HG02884 (cell line): ENCODE measurements around the gene TMEM158.

Source experiments
- ATAC-seq: cut with Tn5 transposase; IDR thresholded peaks from one replicate; pipeline ENCODE4 v1.9.1; 2021; ENCODE audit warnings: mild to moderate bottlenecking, moderate library complexity; ENCODE audit not compliant: unreplicated experiment

TMEM158 gene

DNA sequence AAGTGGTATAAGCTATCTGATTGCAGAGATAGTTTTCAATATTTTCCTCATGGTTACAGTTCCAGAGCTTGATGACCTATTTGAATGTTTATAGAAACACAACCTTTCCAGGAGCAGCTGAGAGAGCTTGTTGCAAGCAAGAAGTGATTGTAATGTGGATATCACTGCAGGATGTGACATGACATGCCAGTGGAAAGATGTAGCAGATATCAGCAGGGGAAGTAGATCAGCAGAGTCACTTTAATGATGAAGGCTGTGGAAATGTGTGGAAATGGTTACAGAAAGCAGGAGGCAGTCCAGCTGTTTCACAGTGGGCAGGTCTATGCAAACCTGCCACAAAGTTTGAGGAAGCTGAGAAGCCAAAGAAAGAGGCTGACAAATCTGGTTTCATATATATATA, 21.0 kb downstream of the TMEM158 start:
- no peak for ATAC-seq

DNA sequence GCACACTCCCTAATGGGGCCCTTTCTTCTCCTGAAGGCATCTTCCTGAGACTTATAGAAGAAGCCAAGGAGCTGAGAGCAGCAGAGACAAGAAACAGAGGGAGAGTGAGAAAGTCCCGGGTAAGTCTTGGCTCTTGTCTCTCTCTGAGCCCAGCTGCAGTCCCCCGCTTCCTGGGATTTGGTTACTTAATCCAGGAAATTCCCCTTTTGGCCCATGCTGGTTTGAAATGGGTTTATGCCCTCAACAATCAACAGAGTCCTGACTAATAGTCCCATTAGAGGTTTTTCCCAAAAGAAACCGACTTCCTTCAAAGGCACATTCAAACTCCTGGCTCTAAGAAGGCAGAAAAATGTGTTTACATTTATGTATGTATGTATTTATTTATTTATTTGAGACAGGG, 22.0 kb downstream of the TMEM158 start:
- ATAC-seq: no peak

DNA sequence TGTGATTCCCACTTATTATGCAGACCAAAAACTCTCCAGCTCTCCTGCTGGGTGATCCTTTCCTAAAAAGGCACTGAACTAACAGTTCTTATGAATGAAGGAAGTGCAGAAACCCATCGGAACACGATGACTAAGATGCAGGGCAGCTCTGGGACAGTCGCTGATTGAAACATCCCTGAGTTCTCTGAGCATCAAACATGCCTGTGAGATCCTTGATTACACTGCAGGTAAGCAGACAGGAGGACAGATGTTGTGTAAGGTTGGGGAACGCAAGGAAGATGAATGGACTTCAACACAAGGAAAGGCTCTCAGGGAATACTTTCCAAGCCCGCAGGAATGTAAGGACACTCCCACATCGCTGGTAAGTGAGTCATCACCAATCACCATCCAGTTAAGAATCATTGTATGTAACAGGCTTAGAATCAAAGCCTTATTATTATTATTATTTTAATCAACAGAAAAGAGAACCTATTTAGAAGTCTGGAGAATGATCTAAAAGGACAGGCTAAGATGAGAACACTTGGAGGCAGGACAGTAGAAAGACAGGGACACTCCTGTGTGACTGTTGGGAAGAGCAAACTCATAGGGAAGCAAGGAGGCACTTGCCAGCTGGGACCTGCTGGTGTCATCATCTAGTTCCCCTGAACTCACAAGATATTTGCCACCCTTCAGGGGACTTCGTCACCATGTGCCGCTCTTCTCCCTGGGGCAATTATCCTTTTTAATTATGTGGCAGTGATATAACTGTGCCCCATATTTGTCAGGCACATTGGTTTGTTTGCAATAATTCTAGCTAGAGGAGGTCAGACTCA, 26.0 kb downstream of the TMEM158 start:
- ATAC-seq: no peak

DNA sequence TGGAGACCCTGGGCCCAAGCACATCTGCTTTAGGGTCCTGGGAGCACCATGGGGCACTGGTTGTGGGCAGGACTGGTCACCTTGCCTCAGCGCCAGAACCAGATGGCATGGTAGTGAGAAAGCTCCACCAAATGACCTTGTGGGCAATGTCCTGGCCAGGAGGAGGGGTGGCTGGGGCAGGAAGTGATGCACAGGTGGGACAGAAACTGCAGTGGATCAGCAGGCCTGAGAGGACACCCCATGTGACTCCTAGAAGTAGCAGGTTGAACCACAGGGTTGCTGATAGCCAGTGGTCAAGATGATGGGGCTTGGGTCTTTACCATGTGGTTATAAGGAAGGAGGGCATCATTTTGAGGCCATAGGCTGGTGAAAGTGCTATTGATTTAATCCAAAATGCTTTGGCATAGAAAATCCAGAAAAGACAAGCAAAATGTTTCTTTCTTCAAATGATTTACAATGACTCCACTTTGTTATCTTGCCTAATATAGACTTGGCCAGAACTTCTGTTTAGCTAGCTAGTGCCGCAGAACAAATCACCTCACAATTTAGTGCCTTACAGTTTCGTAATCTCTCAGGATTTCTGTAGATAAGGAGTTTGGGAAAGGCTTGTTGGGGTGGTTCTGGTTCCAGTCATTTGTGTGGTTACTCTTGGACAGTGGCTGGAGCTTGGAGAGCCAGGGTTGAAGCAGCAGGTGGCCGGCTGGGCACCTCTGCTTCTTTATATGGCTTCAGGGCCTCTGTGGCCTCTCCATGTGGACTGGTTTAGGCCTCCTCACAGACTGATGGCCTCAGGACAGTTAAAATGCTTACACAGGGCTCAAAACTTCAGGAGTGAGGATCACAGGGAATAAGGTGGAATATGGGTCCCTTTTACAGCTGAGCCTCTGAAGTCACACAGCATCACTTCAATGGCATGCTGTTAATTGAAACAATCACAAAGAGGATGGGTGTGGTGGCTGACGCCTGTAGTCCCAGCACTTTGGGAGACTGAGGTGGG, 27.5 kb downstream of the TMEM158 start:
- ATAC-seq: no peak

DNA sequence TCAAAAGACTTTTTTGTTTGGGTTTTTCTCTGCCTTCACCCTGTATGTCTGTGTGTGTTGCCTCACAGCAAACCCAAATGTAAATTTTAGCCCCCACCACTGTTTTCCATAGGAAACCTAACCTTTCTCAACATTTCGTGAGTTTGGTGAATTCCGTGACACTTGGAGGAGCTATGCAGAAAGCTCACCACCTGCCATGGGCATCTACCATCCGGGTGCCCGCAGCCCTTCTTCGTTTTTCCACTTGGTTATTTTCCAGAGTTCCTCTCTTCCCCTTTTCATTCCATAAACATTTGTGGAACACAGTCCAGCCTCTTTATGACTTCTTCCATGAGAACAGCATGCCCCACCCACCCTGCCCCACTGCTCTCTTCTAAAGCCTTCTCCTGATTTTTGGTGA, 31.3 kb downstream of the TMEM158 start:
- ATAC-seq: no peak

DNA sequence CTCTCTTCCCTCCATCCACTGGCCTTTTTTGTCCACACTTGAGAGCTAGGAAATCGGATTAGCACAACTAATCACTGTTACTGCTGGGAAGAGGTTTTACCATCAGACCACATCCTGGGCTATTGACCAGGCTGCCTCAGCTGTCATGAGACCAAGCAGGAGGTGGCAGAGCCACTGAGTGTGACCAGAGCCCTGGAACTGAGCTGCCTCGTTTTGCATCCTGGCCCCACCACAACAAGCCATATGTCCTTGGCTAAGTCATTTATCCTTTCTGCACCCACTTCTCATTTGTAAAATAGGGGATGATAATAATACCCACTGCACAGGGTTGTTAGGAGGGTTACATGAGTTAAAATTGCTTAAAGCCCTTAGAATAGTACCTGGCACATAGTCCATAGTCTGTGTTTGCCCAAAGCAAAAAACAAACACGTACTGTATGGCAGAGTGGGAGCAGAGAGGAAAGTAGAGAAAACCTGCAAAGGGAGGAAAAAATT, 34.1 kb downstream of the TMEM158 start:
- no peak for ATAC-seq

DNA sequence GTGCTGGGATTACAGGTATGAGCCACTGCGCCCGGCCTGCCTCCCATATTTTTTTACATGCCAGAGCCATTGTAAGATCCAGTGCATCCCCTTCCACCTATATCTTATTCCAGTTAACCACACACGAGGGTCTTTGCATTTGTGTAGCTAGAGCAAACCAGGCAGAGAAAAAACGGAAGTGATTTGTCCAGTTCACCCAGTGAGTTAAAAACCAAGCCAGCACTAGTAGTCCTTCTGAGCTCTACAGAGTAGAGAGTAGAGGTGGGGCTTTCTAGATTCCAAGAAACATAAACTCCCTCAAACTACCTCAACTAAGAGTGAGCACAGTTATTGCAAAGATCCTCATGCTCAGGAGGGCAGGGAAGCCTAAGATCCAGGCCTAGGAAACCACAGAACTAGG, 34.7 kb downstream of the TMEM158 start:
- no peak for ATAC-seq

DNA sequence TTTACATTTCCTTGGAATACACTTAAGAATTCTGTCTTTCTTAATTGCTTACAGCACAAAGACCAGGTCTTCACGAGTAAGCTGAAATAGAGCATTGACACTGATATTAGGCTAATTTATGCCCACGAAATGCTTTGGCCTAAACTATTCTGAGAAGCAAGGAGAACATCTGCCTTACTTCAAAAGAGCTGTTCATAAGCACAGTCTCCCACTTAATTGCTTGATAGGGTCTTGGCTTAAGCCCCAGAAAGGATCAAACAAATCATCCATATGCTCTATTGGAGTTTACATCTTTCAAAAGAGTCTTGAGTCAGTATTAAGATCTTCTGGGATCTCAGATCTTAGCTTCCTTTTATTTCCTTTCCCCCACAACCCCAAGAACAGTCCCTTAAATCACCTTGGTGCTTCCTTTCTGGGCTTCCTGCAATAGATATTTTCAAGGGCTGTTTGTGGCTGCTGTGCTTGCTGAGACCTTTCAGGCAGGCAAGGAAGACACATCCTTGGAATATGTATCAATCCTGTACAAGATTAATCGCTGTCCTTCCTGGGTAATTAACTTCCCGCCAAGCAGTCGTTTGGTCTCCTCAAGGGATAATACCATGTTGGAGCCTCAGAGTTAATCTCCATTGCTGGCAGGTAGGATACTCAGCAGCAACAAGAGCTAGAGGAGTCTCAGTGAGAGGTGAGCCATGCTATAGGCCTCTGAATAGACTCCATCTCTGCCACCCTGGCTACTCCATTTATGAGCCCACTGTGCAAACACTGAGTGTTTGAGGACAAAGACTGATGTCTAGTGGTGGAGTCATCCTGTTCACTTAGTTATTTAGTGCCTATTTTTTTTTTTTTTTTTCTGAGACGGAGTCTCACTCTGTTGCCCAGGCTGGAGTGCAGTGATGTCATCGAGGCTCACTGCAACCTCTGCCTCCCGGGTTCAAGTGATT, 37.1 kb downstream of the TMEM158 start:
- no peak for ATAC-seq

DNA sequence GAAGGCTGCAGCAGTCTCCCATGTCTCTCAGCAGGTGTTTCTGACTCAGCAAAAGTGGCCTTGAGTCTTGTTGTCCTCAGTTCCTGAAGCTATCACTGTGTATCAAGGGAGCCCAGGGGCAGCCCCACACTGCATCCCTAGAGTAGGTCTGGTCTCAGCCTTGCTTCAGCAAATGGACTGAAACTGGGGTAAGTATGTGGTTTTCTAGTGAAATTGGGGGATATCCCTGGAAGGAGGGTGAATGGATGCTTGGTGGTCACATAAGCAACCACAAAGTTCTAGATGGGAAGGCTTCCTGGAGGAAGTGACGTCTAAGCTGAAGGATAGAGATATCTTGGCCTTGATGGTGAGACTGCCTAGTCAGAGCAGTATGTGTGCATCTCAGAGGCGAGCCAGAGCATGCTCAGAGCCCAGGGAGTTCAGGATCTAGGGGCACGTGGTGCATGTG, 38.4 kb downstream of the TMEM158 start:
- ATAC-seq: no peak

DNA sequence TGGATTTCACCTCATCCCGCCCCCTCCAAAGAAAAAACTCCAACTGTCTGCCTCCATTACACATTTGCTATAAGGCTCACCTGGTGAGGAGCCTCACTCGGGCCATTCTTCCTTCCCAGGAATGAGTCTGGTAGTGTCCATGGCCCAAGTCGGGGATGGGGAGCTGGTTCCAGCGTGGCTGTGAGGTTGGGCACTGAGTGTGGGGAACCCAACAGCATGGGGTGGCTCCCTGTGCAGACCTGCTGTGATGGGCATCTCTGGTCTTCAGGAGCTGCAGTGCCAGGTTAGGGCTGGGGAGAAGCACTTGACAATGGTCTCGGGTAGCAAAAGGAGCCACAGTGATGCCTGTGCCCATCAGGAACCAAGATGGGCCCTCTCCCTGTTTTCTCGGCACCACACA, 39.2 kb downstream of the TMEM158 start:
- ATAC-seq: no peak

DNA sequence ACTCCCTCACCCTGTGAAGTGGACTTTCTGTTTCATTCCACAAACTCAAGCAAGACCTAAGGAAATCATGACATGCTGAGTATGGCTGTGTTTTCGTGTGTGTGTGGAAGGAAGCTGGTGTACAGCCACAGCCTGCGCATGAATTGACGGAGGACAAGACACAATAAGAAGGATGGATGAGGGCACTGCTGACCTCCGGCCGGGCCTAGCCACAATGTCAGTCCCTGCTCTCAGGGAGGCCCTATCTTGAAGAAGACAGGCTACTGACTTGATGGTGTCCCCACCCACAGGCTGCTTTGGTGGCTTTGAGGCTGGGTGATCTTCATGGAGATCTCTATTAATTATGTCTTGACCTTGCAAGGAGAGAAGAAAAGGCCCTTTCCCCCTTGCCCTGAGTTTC, 40.6 kb downstream of the TMEM158 start:
- no peak for ATAC-seq

DNA sequence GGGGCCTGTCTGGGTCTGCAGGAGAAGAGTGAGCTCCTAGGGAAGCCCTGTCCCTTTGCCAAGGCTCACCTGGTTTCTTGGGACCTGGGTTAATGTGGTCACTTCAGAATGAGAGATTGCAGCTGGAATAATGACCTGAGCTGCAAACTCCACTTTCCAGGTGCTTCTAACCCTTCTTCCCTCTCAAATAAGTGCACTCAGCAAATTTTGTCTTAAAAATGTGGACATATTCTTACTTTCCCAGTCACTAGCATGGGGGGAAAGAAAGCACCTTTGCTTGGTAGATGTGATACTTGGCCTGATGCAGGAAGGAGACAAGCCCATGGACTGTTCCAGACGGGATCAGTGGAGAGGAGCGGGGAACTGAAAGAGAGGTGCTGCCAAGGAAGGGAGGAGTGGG, 41.0 kb downstream of the TMEM158 start:
- ATAC-seq: no peak

DNA sequence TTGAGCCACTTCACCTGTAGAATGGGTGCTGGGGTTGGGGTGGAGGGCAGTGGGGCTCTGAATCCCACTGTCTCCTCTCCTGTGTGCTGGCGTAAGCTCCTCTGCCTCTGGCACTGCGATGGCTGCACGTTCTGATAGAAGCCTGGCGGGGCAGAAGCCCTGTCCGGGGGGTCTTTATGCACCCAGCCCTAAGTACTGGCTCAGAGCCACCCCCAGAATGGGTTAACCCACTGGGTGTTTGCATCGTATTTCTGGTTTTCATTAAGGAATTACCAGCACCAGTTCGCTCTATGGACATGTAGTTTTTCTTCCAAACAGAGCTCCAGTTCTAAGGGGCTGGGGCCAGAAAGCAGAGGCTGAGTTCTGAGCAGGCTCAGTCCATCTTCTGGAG, 42.2 kb downstream of the TMEM158 start:
- no peak for ATAC-seq

DNA sequence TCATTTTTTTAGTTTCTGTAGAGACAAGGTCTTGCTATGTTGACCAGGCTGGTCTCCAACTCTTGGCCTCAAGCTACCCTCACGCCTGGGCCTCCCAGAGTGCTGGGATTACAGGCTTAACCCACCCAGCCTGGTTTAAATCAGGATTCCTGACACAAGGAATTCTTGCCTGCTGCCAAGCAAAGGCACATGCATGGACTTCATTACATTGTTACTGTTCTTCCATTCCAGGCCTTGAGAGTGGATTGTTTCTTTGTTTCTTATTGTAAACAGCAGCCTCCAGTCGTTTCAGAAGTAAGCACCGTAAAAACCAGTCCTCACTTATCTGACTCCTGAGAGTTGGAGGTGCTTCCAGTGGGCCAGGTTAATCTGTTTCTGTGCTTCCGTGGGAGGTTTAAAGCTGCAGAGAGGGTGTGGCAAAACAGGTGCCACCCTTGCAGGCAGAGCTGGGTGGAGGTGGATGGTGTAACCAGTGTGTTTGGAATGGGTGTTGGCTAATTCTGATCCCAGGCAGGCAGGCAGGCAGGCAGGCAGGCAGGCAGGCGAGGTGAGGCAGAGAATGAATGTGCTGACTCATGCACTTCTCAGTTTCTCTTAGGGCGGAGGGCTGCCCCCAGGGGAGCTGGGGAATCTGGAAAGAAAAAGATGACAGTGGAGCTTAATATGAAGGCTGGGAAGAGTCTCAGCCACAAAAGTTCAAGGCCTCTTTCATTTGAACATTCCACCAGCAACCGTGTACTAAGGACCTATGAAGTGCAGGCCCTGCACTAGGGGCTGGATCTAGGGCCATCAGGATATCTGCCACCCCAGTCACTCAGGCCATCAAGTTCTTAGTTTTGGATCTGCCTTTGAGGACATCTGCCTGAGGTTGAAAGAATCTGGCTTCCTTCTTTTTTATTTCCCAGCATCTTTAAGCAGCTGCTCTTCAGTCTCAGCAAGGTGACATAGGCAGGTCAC, 42.9 kb downstream of the TMEM158 start:
- no peak for ATAC-seq

DNA sequence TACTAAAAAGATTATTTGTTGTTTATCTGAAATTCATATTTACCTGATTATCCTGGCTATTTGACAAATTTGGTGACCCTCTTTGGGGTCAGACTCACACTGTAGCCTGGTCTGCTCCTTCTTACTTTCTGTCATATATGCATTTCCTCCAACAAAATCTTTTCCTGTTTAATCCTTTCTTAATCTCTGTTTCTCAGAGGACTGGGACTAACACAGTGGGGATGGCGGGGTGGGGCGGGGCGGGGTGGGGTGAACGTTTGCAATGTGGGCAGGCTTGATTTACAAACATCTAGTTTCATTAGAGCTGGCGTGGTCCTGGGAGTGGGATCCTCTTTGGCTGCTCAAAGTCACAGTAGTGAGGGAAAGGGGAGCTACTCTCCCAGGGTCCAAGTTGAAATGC, 44.6 kb downstream of the TMEM158 start:
- ATAC-seq: no peak

DNA sequence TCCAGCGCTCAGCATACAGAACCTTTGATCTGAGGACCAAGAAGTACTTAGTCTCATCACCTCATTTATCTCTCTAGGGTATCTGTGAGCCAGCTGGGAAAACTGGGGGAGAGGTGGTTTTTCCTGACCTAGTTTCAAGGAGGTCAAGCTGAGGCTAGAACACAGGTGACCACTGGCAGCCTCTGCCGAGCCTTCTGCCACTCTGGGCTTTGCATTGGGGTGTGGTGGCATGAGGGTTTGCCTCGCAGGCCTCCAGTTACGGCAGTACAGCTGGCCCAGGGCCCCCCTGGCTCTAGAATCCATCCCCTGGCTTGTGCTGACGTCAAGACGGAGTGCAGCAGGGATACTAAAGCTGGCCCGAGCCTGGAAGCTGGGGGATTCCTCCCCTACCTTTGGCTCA, 45.2 kb downstream of the TMEM158 start:
- ATAC-seq: no peak

DNA sequence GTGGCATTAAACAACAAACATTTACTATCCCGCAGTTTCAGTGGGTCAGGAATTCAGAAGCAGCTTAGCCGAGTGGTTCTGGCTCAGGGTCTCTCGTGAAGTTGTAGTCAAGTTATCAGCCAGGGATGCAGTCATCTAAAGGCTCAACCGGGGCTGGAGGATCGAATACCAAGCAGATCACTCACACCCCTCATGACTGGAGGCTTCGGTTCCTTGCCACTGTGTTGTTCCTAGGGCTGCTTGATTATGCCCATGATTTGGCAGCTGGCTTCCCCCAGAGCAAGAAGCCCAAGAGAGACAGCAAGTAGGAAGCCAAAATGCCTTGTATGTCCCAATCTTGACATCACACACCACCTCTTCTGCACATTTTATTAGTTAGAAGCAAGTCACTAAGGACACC, 46.0 kb downstream of the TMEM158 start:
- ATAC-seq: no peak

DNA sequence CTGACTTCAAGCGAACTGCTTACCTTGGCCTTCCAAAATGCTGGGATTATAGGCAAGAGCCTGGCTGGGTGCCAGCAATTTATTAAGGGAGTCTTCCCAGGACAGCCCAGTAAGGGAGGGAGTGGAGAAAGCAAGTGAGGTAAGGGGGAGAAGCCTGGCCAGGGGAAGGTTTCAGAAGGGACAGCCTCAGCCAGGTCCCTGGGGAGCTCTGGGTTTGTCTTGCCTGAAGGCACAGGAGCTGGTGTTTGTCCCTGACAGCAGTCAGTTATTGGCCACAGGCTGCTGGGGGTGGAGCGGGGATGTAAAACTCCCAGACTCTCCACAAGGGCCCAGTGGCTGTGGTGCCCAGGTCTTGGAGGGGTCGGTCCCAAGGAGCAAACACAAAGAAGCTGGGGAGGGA, 46.9 kb downstream of the TMEM158 start:
- ATAC-seq: no peak

DNA sequence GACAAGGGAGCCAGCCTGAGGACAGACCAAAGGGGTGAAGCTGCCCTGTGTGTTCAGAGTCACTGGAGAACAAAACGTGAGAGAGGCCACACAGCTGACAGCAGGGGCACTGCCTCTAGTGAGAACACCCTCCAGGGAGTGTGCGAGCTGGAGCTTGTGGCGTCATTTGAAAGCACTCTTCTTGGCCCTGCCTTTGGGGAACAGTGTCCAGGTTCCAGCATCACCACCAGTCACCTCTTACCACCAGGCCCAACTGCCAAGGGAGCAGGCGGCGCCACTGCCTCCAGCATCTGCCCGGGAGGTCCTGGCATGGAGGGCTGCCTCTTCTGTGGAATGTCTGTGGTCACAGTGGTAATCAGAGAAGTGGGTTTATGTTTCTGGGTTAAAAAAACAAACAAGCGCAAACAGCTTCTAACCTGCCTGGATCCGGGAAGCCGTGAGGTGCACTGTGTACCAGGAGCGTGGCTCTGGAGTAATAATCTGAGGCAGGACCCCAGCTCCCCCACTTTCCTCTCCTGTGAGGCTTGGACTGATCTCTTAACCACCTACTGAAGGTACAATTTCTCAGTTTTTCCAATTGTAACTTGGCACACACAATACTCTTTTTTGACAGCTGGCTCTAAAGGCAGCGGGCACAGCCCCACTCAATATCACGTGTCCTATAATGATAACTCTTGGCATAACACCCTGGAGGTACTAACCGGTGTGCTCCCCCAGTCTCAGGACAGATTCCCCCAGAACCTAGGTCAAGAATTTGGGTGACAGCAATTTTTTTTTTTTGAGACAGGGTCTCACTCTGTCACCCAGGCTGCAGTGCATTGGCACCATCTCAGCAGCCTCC, 47.7 kb downstream of the TMEM158 start:
- ATAC-seq: no peak
